Stimulated activated memory B cell treated with anti-CD40 and anti-IgM and Interleukin-4, amounts not matched to agents 10 μg/mL and 1 μg/mL and 100 μg/mL, for 72 hours (primary cell): ENCODE results near the gene SLC3A2.
"Not testable (repeated sequence)": the region's sequence is repeated elsewhere in the genome, so short reads cannot be mapped to it uniquely, and the experiment has no call there.

ENCODE experiments used
- ATAC-seq: fragments of 150-1000 bp; cut with Tn5 transposase; 2 replicates; pipeline ENCODE4 v1.10.0; 2021
- H3K27ac Mint-ChIP-seq: one replicate; pipeline ENCODE4 v1.8.0; 2022; ENCODE audit warnings: mild to moderate bottlenecking, mixed read lengths
- H3K27me3 Mint-ChIP-seq: one replicate; pipeline ENCODE4 v1.8.0; 2022; ENCODE audit warnings: mixed read lengths
- H3K36me3 Mint-ChIP-seq: one replicate; pipeline ENCODE4 v1.8.0; 2022; ENCODE audit warnings: mixed read lengths
- H3K4me1 Mint-ChIP-seq: one replicate; pipeline ENCODE4 v1.8.0; 2022; ENCODE audit warnings: mixed read lengths
- H3K4me3 Mint-ChIP-seq: one replicate; pipeline ENCODE4 v1.8.0; 2022; ENCODE audit warnings: mild to moderate bottlenecking, moderate library complexity, mixed read lengths
- H3K9me3 Mint-ChIP-seq: one replicate; pipeline ENCODE4 v1.8.0; 2022; ENCODE audit warnings: mixed read lengths

Gene SLC3A2

GRCh38 chr11:62880803-62881578, at the start of gene SLC3A2:
TSS of gene SLC3A2 (plus strand) at chr11:62880896. CDS start at chr11:62881024, 128 bp downstream.
- Mint-ChIP-seq H3K9me3 (no peaks in the 10 kb centered on the region), H3K4me1 (peaks cover 49% of the 10 kb centered on the region), H3K27ac (peak within 1 kb of the TSS; percentile 97), H3K36me3 (peaks cover 59% of the 10 kb centered on the region), H3K27me3 (no peaks in the 10 kb centered on the region), H3K4me3 (peak within 1 kb of the TSS; percentile 99)
- peak; percentile 93 for ATAC-seq

- H3K4me1 Mint-ChIP-seq = peaks cover 46% of the 10 kb centered on the region
- peak overlapping the region; percentile 87 for H3K4me3 Mint-ChIP-seq
- H3K9me3 Mint-ChIP-seq = no peaks in the 10 kb centered on the region
- H3K27me3 Mint-ChIP-seq = no peaks in the 10 kb centered on the region
- ATAC-seq = no peak
- peaks cover 26% of the 10 kb centered on the region for H3K36me3 Mint-ChIP-seq
- peak overlapping the region; percentile 95 for H3K27ac Mint-ChIP-seq
Observed at GRCh38 chr11:62830904-62831519, 49.7 kb upstream of the SLC3A2 start.

- peak; percentile 96 for ATAC-seq
- H3K4me3 Mint-ChIP-seq = peak within 1 kb of the TSS; percentile 87
- no peaks in the 10 kb centered on the region for H3K9me3 Mint-ChIP-seq
- H3K27me3 Mint-ChIP-seq = no peaks in the 10 kb centered on the region
- H3K4me1 Mint-ChIP-seq = peaks cover 46% of the 10 kb centered on the region
- H3K27ac Mint-ChIP-seq = peak within 1 kb of the TSS; percentile 95
- H3K36me3 Mint-ChIP-seq = peaks cover 29% of the 10 kb centered on the region
Observed at GRCh38 chr11:62831520-62832335, 49.0 kb upstream of the SLC3A2 start, which contains the start of gene STX5. TSS of gene STX5 (minus strand) at chr11:62832051. CDS start at chr11:62831243, 808 bp downstream.

GRCh38 chr11:62832336-62833234, 48.1 kb upstream of the SLC3A2 start, which contains the start of gene TEX54:
TSS of gene TEX54 (minus strand) at chr11:62832841.
- H3K36me3 Mint-ChIP-seq = peaks cover 28% of the 10 kb centered on the region
- no peaks in the 10 kb centered on the region for H3K9me3 Mint-ChIP-seq
- peak within 1 kb of the TSS; percentile 95 for H3K27ac Mint-ChIP-seq
- ATAC-seq = peak; percentile 6
- no peaks in the 10 kb centered on the region for H3K27me3 Mint-ChIP-seq
- H3K4me1 Mint-ChIP-seq = peaks cover 50% of the 10 kb centered on the region
- peak within 1 kb of the TSS; percentile 87 for H3K4me3 Mint-ChIP-seq

GRCh38 chr11:62835336-62835735, 45.4 kb upstream of the SLC3A2 start:
- H3K27ac Mint-ChIP-seq = peak overlapping the region; percentile 18
- H3K9me3 Mint-ChIP-seq = no peaks in the 10 kb centered on the region
- H3K4me3 Mint-ChIP-seq = no peak overlapping the region
- no peak for ATAC-seq
- peaks cover 48% of the 10 kb centered on the region for H3K4me1 Mint-ChIP-seq
- no peaks in the 10 kb centered on the region for H3K27me3 Mint-ChIP-seq
- H3K36me3 Mint-ChIP-seq = peaks cover 30% of the 10 kb centered on the region

- ATAC-seq = peak; percentile 76
- H3K9me3 Mint-ChIP-seq = no peaks in the 10 kb centered on the region
- H3K27me3 Mint-ChIP-seq = no peaks in the 10 kb centered on the region
- H3K4me1 Mint-ChIP-seq = peaks cover 20% of the 10 kb centered on the region
- peaks cover 30% of the 10 kb centered on the region for H3K36me3 Mint-ChIP-seq
- no peak within 1 kb of the TSS for H3K4me3 Mint-ChIP-seq
- H3K27ac Mint-ChIP-seq = no peak within 1 kb of the TSS
Observed at GRCh38 chr11:62839050-62839945, 41.4 kb upstream of the SLC3A2 start, which contains the start of gene WDR74. TSS of gene WDR74 (minus strand) at chr11:62839590. CDS start at chr11:62839570, 20 bp downstream.

GRCh38 chr11:62840721-62841360, 39.9 kb upstream of the SLC3A2 start:
- peak; percentile 9 for ATAC-seq
- not testable (repeated sequence) for H3K4me3 Mint-ChIP-seq, H3K27me3 Mint-ChIP-seq, H3K9me3 Mint-ChIP-seq, H3K27ac Mint-ChIP-seq
- peaks cover 16% of the 10 kb centered on the region for H3K36me3 Mint-ChIP-seq
- H3K4me1 Mint-ChIP-seq = peaks cover 15% of the 10 kb centered on the region

- peaks cover 15% of the 10 kb centered on the region for H3K4me1 Mint-ChIP-seq
- no peaks in the 10 kb centered on the region for H3K9me3 Mint-ChIP-seq
- H3K27me3 Mint-ChIP-seq = no peaks in the 10 kb centered on the region
- H3K4me3 Mint-ChIP-seq = no peak overlapping the region
- H3K27ac Mint-ChIP-seq = no peak overlapping the region
- ATAC-seq = peak; percentile 86
- H3K36me3 Mint-ChIP-seq = peaks cover 14% of the 10 kb centered on the region
Observed at GRCh38 chr11:62841361-62842170, 39.1 kb upstream of the SLC3A2 start.

GRCh38 chr11:62842171-62842741, 38.4 kb upstream of the SLC3A2 start:
- peaks cover 14% of the 10 kb centered on the region for H3K4me1 Mint-ChIP-seq
- no peaks in the 10 kb centered on the region for H3K9me3 Mint-ChIP-seq
- H3K4me3 Mint-ChIP-seq = no peak overlapping the region
- no peaks in the 10 kb centered on the region for H3K27me3 Mint-ChIP-seq
- ATAC-seq = no peak
- H3K36me3 Mint-ChIP-seq = peaks cover 11% of the 10 kb centered on the region
- H3K27ac Mint-ChIP-seq = no peak overlapping the region

GRCh38 chr11:62842891-62843290, 37.8 kb upstream of the SLC3A2 start:
- not testable (repeated sequence) for H3K4me1 Mint-ChIP-seq, ATAC-seq, H3K36me3 Mint-ChIP-seq, H3K9me3 Mint-ChIP-seq, H3K4me3 Mint-ChIP-seq, H3K27me3 Mint-ChIP-seq, H3K27ac Mint-ChIP-seq

GRCh38 chr11:62843466-62843865, 37.2 kb upstream of the SLC3A2 start:
- Mint-ChIP-seq H3K4me3 (no peak overlapping the region), H3K4me1 (peaks cover 8% of the 10 kb centered on the region), H3K27me3 (no peaks in the 10 kb centered on the region), H3K27ac (no peak overlapping the region), H3K36me3 (peaks cover 5% of the 10 kb centered on the region), H3K9me3 (no peaks in the 10 kb centered on the region)
- no peak for ATAC-seq

GRCh38 chr11:62844154-62844553, 36.5 kb upstream of the SLC3A2 start:
- H3K27me3 Mint-ChIP-seq = no peaks in the 10 kb centered on the region
- no peaks in the 10 kb centered on the region for H3K9me3 Mint-ChIP-seq
- no peak for ATAC-seq
- no peak overlapping the region for H3K4me3 Mint-ChIP-seq
- no peak overlapping the region for H3K27ac Mint-ChIP-seq
- peaks cover 4% of the 10 kb centered on the region for H3K36me3 Mint-ChIP-seq
- peaks cover 6% of the 10 kb centered on the region for H3K4me1 Mint-ChIP-seq
